GM18508 (cell line): ENCODE results near the gene SETDB2.

Source experiments
- ATAC-seq: cut with Tn5 transposase; IDR thresholded peaks from one replicate; pipeline ENCODE4 v1.9.1; 2021; ENCODE audit warnings: moderate number of reproducible peaks; ENCODE audit not compliant: insufficient read depth, unreplicated experiment

The SETDB2 gene

GRCh38 chr13:49527123-49527522 lies 83.0 kb downstream of the SETDB2 start:
- no peak for ATAC-seq

DNA sequence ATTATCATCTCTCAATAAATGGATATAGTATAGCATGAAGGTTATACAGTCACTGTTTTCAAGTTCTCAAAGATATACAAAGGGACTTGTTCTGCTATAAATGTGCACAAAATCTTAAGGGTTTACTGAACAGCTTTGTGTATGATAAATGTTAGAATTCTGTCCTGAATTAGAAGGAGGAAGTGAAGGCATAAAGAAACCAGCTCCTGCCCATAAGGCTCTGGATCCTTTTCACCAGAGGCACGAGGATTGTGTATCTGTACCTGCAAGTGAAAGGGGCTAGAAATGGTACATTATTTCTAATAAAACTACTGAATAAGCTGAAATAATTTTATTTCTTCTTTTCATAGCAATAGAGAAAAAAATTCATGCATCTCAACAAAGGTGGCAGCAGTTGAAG lies 84.1 kb downstream of the SETDB2 start:
- no peak for ATAC-seq

GRCh38 chr13:49530457-49530856 lies 86.4 kb downstream of the SETDB2 start:
- ATAC-seq, result no peak

DNA sequence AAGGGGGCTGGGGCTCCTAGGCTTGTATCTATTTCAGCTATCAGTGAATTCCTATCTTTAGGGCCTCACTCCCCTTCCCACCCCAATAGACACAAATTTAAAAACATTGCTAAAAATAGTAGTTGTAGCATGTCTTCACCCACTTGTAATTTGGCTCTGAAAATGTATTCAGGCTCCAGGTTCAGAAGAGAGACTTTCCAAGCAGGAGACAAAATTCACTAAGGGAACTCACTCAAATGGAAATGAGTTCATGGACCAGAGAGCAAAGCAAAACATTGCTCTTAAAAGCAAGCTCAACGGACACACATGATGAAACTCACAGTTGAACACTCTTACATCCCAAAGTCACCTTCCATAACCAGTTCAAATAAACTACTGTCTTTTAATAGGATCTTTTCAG lies 88.5 kb downstream of the SETDB2 start:
- ATAC-seq, result no peak

GRCh38 chr13:49533011-49533410 lies 88.9 kb downstream of the SETDB2 start:
- ATAC-seq, result no peak

- no peak for ATAC-seq
Measured at GRCh38 chr13:49533591-49534269, 89.7 kb downstream of the SETDB2 start.

- no peak for ATAC-seq
Measured at GRCh38 chr13:49536144-49536873, 92.2 kb downstream of the SETDB2 start.

DNA sequence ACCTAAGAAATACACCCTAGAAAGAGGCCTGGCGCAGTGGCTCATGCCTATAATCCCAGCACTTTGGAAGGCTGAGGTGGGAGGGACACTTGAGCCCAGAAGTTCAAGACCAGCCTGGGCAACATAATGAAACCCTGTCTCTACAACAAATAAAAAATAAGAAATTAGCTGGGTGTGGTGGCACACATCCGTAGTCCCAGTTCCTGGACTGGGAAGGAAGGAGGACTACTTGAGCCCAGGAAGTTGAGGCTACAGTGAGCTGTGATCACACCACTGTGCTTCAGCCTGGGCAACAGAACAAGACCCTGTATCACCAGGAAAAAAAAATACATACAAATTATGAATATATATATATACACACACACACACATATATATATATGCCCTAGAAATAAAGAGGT lies 94.3 kb downstream of the SETDB2 start:
- no peak for ATAC-seq

- ATAC-seq, result no peak
Measured at GRCh38 chr13:49539313-49539712, 95.2 kb downstream of the SETDB2 start.

DNA sequence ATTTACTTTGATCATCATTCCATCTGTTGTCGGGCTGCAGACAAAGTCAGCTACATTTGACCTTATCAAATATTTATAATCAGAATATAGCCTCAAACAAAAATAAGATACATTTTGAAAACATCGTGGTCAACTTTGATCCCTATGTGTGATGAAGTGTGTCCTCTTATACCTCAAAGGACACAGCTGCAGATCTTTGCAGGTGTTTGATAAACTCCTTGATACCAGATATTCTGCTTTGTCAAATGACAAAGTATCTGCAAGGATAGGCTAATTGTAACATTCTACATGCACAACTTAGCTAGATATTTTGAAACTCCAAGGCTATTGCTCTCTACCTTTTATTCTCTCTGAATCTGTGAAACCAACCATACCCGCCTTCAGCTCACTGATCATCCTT lies 95.7 kb downstream of the SETDB2 start:
- no peak for ATAC-seq

GRCh38 chr13:49540552-49540951 lies 96.5 kb downstream of the SETDB2 start:
- no peak for ATAC-seq

DNA sequence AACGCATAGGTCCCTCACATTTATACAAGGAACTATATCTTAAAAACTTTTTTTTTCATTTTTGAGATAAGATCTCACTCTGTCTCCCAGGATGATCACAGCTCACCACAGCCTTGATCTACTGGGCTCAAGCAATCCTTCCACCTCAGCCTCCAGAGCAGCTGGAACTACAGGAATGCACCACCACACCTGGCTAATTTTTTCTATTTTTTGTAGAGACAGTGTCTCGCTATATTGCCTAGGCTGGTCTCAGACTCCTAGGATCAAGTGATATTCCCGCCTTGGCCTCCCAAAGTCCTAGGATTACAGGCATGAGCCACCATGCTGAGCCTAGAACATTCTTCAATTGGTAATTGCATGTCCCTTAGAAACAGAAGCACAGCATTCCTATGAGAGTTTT lies 99.6 kb downstream of the SETDB2 start:
- ATAC-seq, result no peak
